ENCODE data around the gene CNTNAP5.

Gene CNTNAP5

DNA sequence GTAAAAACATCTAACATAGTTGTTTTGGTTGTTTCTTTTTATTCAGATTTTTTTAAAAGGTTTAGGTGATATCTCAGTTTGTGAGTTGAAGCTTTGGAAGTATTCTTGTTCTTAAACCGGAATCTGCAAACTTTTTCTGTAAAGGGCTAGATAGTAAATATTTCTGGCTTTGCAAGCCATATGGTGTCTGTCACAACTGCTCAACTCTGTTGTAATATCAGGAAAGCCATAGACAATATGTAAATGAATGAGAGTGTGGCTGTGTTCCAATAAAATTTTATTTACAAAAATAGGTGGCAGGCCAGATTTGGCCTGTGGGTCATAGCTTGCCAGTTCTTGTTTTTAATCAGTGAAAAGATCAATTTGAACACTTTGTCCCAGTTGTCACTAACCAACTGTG lies 134.1 kb downstream of the CNTNAP5 start:
- DNase-seq (ENCODE audit: low spot score): no peak

DNA sequence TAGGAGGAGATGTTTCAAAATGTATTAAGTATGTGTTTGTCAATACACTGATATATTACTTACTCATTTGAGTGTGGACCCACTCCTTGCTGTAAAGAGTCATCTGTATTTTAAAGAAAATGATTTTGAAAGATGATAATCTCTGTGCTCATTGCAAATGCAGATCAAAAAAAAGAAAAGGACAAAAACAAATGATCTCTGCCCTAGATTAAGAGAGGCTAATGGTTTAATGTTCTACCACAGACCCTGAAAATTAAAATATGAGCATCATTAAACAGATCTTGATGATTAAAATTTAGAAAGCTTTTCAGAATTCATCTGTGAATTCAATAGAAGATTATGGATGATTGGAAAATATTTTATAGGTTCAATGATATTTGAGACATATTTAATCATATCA lies 136.5 kb downstream of the CNTNAP5 start:
- no peak for DNase-seq (ENCODE audit: low spot score)

DNA sequence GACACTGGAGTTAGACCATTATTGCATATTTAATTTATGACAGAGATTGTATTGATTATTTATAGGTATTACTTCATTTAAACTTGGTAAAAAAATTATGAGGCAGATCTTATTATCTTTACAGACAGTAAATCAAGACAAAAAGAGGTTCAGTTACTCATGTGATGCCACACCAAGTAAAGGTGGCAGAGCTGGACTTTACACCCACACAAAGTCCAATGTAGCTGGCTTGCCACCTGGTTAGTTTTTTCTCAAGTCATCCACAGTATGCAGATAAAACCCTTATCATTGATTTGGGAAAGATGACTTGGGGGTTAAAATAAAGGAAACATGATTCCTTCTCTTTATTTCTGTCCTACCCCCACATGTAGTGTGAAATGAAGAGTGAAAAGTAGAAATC lies 137.2 kb downstream of the CNTNAP5 start:
- no peak for DNase-seq (ENCODE audit: low spot score)

DNA sequence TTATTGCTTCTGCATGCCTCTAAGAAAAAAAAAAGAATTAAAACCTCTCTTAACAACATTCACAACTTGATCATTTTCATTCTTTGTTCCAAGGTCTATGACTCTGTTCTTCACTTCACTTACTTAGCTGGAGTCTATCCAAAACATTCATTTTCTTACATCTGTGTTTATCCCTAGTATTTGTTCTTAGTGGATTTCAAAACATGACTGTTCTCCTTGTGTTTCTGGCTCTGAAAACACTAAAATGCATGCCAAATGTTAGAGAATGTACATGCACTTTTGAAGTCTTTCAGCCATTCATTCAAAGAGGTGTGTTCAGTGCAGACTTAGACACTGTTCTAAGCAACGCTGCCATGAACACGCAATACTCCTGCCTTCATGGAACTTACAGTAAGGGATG lies 138.8 kb downstream of the CNTNAP5 start:
- DNase-seq (ENCODE audit: low spot score): no peak

DNA sequence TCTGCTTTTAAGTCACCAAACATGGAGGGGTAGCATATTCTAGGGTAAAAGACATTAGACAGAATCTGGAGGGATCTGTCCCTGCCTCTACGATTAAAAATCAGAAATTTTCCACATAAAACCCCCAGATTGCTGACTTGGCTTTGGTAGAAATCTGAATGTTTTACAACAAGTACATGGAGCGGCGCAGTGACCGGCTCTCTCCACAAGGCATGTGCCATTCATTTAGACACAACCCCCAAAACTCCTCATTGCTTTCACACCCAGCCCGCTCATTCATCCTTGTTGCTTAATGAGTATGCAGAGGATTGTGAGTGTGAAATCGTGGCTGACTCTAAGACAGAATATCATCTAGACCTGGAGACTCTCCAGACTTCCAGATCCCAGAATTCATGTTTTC lies 140.6 kb downstream of the CNTNAP5 start:
- no peak for DNase-seq (ENCODE audit: low spot score)

DNA sequence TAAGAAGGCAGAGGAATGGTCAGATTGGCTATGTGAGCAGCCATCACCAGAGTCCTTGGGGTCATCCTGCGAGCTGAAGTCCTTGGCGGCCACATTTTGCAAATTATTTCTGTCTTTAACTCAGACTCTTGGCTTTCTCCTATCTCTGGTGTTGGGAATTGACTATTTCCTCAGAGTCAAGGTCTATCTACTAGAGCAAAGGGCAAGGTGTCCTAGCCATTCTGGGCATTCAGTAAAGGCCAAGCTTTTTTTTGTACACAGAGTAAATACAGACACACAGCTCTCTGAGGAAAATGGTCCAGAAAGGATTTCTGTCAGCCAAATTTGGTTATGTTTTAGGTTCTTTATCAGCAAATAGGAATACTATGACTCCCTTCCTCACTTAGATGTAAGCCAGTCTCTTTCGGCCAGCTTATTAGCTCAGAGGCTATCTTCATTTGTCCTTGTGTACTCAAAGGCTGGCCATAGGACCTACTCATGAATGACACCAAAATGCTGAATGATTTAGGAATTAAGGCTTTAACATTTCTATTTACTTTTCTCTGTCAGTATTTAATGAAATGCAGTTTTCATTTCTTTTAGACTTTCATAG lies 146.5 kb downstream of the CNTNAP5 start:
- no peak for DNase-seq (ENCODE audit: low spot score)

DNA sequence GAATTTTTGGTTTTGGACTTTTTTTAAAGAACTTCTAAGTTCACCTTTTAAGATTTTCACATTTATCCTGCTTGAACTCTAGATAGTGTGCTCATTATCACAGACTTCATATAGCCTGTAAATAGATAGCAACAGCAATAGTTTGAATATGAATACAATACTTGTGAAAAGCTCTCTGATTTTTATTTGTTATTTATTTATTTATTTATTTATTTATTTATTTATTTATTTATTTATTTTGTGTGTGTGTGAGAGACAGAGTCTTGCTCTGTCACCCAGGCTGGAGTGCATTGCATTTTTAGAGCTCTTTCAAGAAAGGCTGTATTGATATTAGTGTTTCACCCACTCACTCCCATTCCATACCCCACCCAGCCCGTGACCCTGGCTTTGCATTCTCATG lies 153.6 kb downstream of the CNTNAP5 start:
- DNase-seq (ENCODE audit: low spot score): no peak

DNA sequence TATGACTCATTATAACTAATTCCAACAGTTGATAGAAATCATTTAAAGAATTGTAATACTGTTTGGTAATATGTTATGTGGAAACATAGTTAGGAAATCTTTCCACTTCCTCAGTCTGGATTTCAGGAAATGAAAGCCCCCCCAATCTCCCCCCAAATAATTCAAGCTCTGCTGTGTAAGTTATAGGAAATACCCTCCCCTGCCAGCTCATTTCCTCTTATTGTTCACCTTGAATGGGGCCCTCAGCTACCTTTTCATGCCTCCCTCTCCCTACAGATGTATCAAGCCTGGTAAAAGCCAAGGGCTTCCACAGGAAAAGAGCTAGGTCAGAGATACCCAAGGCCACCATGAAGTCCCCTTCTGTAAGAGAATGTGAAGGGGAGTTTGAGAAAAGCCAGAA lies 155.5 kb downstream of the CNTNAP5 start:
- DNase-seq (ENCODE audit: low spot score): no peak

DNA sequence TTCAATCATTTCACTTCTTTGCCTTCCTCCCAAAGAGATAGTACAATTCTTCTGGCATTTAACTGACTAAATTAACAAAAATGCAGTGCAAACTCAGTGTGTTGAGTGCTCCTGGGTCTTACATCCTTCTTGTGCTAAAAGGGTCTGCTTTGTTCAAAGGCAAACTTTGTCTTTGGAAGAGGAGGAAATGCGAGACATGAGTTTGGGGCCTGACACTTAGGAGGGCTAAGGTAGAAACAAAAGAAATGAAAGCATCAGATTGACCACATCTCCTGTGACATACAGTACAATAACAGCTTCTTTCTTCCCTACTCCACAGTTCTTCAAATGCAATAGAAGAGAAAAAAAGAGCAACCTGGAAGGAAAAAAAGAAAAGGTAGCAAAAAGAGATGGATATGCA lies 161.7 kb downstream of the CNTNAP5 start:
- no peak for DNase-seq (ENCODE audit: low spot score)

DNA sequence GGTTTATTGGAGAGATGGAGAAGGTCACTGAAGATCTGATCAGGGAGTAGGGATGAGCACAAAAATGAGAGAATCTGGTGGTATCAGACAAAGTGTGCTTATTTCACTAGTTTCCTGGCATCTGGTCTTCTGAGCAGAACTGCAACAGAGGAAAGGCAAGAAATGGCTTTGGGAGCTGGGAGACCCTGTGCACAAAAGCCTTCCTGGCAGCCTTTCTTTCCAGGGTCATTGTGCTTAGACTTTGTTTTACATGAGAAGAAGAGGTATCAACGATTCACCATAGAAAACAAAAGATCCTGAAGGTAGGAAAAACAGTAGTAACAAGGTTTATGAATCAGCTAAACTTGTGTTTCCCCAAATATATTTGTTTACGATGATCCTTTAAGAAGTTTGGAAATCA lies 162.9 kb downstream of the CNTNAP5 start:
- DNase-seq (ENCODE audit: low spot score): no peak

DNA sequence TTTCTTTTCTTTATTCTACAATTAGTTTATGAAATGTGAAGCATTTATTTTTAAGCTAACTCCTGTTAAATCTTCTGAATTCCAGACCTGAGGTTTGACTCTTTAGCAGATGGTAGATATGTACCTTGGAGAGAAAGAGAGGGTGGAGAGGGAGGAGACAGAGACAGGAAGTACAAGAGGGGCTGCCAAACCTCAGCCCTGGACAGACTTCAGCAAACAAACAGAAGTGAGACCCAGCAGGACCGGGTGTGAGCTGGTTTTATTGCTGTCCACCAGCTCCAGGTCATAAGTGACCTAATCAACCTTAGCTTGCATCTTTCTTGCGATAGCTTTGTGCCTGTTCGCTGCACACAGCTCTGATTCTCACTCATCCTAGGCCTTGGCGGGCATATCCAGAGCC lies 168.6 kb downstream of the CNTNAP5 start:
- no peak for DNase-seq (ENCODE audit: low spot score)

DNA sequence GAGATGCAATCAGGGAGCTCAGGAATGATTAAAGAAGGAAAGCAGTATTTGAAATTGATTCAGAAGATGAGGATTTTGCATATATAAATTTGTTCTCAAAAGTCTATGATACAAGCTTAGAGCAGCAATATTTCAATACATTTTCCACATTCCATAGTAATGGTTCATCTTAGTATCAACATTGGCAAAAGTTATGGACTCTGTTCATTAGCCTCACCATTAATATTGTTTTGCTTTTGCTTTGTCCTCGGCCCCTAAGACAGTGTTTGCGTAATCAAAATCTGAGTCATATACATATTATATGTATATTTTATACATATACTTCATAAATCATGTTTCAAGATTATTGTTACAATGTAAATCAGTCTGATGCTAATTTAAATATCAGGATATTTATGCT lies 176.6 kb downstream of the CNTNAP5 start:
- DNase-seq (ENCODE audit: low spot score): no peak

DNA sequence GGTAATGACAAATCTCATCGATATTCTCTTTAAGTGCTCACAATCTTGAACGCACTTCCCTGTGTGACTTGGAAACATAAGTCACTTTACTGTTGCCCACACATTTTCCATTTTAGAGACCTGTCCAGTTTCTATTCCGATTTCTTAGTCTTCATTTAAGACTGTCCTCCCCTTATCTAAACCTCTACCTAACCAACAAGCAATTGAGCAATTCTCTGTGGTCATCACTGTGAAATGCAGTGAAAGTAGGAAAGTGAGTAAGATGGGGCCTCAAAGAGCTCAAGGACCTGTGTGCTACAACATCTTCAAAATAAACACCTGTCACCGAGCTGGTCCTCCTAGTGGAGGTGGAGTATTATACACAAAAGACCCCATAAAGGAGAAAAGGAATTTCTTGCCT lies 184.4 kb downstream of the CNTNAP5 start:
- no peak for DNase-seq (ENCODE audit: low spot score)

DNA sequence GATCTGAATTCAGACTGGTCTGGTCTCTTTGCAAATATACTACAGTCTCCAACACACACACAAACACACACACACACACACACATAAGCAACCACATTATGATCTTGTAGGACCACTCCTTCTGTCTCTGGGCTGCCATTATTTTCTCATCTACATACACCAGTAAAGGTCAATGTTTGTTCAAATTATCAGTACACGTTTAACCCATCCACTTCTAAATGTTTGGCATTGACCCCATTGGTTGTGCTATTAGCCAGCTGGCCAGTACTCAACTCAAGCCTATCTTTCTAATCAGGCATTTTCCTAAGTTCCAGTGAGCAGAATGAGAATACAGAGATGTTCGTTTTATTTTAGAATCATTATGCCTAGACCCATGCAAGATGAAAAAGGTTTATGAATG lies 186.4 kb downstream of the CNTNAP5 start:
- no peak for DNase-seq (ENCODE audit: low spot score)

DNA sequence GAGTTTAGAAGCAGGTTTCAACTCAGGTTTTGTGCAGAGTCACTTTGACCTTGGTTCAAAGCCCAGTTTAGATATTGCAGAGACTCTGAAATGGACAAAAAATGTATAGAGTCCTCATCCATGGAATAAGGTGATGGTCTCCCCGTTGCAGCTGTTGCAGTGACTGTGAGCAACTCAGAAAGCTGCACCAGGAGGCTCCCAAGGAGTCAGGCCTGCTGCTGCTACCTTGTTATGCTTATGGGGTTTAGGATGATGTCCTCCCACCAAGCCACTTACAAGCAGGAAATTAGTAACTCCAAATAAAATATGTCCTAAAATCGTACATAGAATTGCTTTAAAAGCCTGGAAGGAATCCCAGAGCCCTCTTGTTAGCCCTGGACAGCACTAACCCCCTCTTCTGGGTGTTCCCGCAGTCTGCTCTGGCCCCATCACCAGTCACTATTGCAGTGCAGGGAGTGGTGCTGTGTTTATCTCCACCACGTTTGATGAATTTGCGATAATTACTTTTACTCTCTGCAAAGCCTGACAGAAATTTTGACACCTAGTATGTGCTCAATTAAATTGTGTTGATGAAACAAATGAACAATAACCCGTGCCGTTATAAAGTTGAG lies 189.0 kb downstream of the CNTNAP5 start:
- DNase-seq (ENCODE audit: low spot score): no peak

DNA sequence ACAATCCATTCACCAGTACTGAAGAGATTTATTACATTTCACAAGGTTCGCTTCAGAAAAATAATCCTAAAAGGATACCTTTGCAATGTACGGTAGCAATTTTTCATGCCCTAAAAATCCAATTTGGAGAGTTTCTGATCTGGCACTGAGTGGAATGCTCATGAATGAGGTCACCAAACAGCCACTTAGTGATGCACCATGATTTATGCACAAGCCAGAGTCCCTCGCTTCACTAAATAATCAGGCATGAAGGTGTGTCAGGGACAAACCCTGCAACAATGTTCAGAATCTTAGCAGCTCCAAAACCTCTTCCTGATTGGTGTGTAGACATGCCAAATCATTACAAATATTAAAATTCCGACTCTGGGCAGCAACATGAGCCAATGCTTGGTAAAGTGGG lies 221.1 kb downstream of the CNTNAP5 start:
- DNase-seq (ENCODE audit: low spot score): no peak

DNA sequence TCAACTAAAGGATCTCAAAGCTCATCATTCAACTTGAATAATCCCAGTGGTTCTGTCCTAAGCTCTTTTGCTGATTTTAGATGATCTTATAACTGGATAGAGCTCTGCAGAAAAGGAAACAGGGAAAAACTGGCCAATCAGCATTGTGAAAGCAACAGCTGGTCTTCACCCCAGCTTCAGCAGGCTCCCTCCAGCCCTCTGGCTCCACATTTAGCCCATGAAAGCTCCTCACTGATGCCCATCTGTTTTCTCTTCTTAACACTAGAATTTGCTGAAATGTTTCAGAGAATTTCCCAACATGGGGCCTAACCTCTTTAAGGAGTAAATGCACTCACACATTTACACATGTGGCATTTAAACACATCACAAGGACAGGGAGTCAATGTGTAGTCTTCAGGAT lies 223.3 kb downstream of the CNTNAP5 start:
- DNase-seq (ENCODE audit: low spot score): no peak

DNA sequence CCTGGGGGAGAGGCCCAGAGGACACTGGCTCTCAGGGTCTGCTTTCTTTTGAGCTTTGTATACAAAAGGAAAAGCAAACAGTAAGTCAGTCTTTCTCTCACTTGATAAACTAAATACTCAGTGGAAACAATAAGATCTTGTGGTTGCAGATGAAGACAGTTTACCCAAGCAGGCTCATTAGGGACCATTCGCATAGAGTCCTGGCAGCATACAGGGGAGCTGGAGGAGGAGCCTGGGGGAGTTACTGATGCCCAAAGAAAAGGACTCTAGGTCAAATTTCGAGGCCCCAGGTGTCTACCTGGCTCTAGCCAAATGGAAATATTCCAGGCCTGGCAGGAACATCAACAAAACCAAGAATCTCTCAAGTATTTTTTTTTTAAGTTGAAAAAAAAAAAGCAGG lies 225.3 kb downstream of the CNTNAP5 start:
- no peak for DNase-seq (ENCODE audit: low spot score)

DNA sequence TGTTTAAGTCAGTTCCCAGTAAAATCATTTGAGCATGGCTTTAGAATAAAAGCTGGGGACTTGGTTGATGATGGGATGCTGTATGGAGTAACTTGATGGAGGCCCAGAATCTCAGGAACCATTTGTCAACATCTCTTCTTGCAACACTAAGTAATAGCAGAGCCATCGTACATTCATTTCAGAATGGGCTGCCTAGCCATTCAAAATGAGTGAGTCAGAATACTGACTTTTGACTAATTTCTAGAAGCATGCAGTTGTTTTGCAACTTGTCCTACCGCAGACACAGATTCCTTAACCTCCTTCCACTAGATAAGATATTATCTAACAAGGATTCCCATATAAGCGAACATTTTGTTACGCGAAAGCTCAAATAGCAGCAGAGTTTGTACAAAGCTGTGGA lies 229.5 kb downstream of the CNTNAP5 start:
- no peak for DNase-seq (ENCODE audit: low spot score)

DNA sequence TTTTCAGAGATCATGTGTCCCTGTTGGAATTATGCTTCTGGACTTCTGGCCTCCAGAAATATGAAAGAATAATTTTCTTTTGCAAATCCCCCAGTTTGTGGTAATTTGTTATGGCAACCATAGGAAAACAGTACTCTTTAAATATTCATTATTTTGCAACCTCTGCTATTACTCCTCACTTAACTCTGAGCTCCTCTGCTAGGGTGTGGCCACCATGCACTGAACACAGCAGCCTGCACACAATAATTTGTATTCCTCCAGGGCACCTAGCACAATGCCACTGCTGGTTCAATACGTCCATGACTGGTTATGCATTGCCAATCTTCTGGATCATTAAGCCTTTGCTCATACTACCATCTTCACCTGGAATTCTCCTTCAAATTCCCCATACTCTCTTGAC lies 232.0 kb downstream of the CNTNAP5 start:
- DNase-seq (ENCODE audit: low spot score): no peak

DNA sequence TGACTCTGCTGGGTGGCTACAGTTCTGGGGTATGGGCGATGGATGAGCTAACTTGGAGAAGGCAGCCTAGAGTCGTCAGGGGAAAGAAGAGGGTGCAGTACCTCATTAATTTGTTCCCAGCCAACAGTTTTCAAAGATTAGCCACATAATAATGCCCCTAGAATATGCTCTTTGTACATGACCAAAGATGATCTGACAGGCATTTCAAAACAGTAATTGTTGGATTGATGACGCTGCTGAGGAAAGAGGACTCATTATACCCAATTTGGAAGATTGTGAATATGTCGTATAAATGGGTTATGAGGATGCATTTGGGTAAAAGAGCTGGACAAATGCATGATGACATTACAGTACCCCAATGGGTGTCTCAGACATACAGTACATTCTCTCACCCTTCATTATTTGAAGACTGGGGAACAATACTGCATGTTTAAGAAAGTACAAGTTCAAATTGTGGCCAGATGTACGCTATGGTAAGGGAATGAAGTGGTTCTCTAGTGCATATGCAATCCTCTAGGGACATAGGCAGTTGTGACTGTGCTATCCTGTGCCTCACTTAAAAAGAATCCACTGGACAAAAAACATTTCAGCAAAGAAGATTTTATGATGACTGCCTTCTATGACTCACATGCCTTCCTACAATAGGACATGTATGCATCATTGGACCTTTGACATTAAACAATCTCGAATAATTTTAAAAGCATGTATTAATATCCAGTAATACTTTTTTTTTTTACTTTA lies 233.2 kb downstream of the CNTNAP5 start:
- DNase-seq (ENCODE audit: low spot score): no peak

DNA sequence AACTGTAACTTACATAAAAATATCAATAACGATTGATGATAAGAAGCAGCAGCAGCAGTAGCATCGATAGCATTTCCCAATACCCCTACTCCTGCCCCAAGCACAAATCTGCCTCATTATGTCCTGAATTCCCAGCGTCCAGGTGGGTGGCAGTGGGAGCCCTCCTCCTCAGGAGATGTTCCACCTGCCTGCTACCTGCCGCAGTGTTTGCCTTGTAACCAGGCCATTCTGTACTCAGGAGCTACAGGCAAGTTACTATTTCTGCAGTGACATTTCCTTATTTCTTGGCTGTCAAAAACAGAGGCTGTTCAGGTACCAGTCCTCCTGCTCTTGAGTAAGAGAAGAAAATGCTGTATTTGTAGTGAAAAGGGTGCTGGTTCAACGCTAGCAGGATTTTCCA lies 236.4 kb downstream of the CNTNAP5 start:
- DNase-seq (ENCODE audit: low spot score): no peak

DNA sequence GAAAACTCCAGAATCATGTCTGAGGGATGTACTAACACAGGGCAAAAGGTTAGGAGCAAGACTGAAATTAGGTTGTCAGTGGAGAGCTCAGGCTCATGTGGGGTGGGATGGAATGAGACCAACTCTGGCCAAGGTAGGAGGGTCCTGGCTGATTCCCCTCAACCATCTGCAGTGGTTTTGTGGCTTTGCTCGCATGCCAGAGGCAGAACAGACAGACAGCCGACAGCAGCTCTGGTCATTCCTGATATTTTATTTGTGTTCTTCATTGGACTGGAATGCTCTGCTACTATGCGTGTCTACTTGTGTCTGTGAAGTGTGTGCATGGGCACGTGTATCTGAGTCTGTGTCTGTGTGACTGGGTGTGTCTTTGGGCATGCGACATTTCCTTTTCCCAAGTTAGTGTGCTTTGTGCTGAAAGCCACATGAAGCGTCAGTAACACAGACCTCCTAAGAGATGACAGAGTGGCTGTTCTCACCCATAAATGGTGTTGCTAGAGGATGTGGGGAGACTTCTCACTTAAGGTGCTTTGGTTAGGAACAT lies 239.5 kb downstream of the CNTNAP5 start:
- DNase-seq (ENCODE audit: low spot score): no peak

DNA sequence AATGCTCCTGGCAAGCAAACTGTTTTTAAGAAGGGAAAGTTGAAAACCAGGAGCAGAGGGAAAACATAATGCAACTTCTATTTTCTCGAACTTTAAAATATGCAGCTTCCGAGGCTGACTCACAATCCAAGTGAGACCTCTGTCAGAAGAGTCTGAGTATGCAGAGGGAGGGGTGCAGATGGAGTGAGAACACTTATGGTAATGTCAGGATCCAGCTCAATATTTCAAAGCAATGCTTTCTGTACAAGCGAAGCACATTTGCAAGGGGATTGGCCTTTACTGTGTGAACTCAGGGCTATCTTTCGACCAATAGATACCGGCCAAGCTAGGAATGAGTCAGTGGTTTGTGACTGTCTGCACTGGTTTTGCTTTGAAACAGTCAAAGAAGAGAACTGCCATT lies 242.7 kb downstream of the CNTNAP5 start:
- DNase-seq (ENCODE audit: low spot score): no peak

Measured in hematopoietic multipotent progenitor cell treated with erythropoietin and hydrocortisone succinate and interleukin-3 and kit ligand, for 17 days (in vitro differentiated cells).